Measurements from ENCODE around the gene MS4A2.
"Not testable (repeated sequence)": the region's sequence is repeated elsewhere in the genome, so short reads cannot be mapped to it uniquely, and the experiment has no call there.

Gene MS4A2

DNA sequence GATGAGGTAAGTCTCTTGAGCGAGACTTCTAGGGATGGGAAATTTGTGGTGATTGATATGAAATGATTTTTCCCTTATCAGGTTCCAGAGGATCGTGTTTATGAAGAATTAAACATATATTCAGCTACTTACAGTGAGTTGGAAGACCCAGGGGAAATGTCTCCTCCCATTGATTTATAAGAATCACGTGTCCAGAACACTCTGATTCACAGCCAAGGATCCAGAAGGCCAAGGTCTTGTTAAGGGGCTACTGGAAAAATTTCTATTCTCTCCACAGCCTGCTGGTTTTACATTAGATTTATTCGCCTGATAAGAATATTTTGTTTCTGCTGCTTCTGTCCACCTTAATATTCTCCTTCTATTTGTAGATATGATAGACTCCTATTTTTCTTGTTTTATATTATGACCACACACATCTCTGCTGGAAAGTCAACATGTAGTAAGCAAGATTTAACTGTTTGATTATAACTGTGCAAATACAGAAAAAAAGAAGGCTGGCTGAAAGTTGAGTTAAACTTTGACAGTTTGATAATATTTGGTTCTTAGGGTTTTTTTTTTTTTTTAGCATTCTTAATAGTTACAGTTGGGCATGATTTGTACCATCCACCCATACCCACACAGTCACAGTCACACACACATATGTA, 7.1 kb downstream of the MS4A2 start:
- no peak overlapping the region for H2AFZ ChIP-seq (ENCODE audit: low read depth, low read length, severe bottlenecking)
- H3K36me3 ChIP-seq (ENCODE audit: low read length) = no peaks in the 10 kb centered on the region
- H3K27ac ChIP-seq (ENCODE audit: low read depth, low read length) = no peak overlapping the region
- H3K4me2 ChIP-seq (ENCODE audit: low read depth, low read length, poor library complexity, severe bottlenecking) = no peak overlapping the region
- H3K27me3 ChIP-seq (ENCODE audit: low read length) = no peaks in the 10 kb centered on the region
- no peak overlapping the region for H3K4me3 ChIP-seq (ENCODE audit: insufficient read depth, low read length, poor library complexity, severe bottlenecking)
- no peak for TF ChIP-seq EZH2phosphoT487 (conservative IDR thresholded peaks at IDR 0.05; ENCODE audit: low read length)
- no peaks in the 10 kb centered on the region for H4K20me1 ChIP-seq (ENCODE audit: low read depth, low read length)
- H3K9ac ChIP-seq (ENCODE audit: low read length) = no peak overlapping the region
- H3K9me2 ChIP-seq (replicated peaks; ENCODE audit: insufficient read depth, low read length) = no peaks in the 10 kb centered on the region
- H3F3A ChIP-seq (ENCODE audit: insufficient read depth) = no peaks in the 10 kb centered on the region
- H3K79me2 ChIP-seq (ENCODE audit: insufficient read depth, low read length) = no peaks in the 10 kb centered on the region
- H3K9me3 ChIP-seq (ENCODE audit: insufficient read depth, low read length) = no peaks in the 10 kb centered on the region

DNA sequence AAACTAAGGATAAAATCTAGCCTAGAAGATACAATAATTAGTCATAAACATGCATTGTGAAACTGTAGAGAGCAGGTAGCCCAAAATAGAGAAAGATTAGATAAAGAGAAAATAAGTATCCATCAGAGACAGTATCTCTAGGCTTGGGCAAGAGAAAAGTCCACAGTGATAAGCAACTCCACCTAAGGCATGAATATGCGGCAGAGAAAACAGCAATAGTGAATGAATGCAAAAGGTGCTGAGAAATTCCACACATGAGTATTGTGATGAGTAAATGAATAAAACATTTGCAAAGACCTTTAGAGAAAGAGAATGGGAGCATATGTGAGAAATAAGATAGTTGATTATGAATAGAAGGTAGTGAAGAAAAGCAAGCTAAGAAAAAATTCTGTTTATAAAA, 8.7 kb downstream of the MS4A2 start:
- Histone ChIP-seq H3K4me2 (ENCODE audit: low read depth, low read length, poor library complexity, severe bottlenecking) (no peak overlapping the region), H3K9me2 (replicated peaks; ENCODE audit: insufficient read depth, low read length) (no peaks in the 10 kb centered on the region), H3K36me3 (ENCODE audit: low read length) (no peaks in the 10 kb centered on the region), H3K4me3 (ENCODE audit: insufficient read depth, low read length, poor library complexity, severe bottlenecking) (no peak overlapping the region), H3K27ac (ENCODE audit: low read depth, low read length) (no peak overlapping the region), H3K9ac (ENCODE audit: low read length) (no peak overlapping the region), H2AFZ (ENCODE audit: low read depth, low read length, severe bottlenecking) (no peak overlapping the region), H4K20me1 (ENCODE audit: low read depth, low read length) (no peaks in the 10 kb centered on the region), H3K27me3 (ENCODE audit: low read length) (no peaks in the 10 kb centered on the region), H3K79me2 (ENCODE audit: insufficient read depth, low read length) (no peaks in the 10 kb centered on the region), H3F3A (ENCODE audit: insufficient read depth) (no peaks in the 10 kb centered on the region), H3K9me3 (ENCODE audit: insufficient read depth, low read length) (no peaks in the 10 kb centered on the region)
- no peak for TF ChIP-seq EZH2phosphoT487 (conservative IDR thresholded peaks at IDR 0.05; ENCODE audit: low read length)
- TF ChIP-seq, protein P1, sequence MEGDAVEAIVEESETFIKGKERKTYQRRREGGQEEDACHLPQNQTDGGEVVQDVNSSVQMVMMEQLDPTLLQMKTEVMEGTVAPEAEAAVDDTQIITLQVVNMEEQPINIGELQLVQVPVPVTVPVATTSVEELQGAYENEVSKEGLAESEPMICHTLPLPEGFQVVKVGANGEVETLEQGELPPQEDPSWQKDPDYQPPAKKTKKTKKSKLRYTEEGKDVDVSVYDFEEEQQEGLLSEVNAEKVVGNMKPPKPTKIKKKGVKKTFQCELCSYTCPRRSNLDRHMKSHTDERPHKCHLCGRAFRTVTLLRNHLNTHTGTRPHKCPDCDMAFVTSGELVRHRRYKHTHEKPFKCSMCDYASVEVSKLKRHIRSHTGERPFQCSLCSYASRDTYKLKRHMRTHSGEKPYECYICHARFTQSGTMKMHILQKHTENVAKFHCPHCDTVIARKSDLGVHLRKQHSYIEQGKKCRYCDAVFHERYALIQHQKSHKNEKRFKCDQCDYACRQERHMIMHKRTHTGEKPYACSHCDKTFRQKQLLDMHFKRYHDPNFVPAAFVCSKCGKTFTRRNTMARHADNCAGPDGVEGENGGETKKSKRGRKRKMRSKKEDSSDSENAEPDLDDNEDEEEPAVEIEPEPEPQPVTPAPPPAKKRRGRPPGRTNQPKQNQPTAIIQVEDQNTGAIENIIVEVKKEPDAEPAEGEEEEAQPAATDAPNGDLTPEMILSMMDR (IDR thresholded peaks at IDR 0.05; ENCODE audit: insufficient read depth, low read length, poor library complexity, severe bottlenecking) = no peak

GRCh38 chr11:60098508-60098907, 10.0 kb downstream of the MS4A2 start:
- Histone ChIP-seq H3F3A (ENCODE audit: insufficient read depth) (no peaks in the 10 kb centered on the region), H2AFZ (ENCODE audit: low read depth, low read length, severe bottlenecking) (no peak overlapping the region), H4K20me1 (ENCODE audit: low read depth, low read length) (no peaks in the 10 kb centered on the region), H3K9ac (ENCODE audit: low read length) (no peak overlapping the region), H3K79me2 (ENCODE audit: insufficient read depth, low read length) (no peaks in the 10 kb centered on the region), H3K9me2 (replicated peaks; ENCODE audit: insufficient read depth, low read length) (no peaks in the 10 kb centered on the region), H3K27ac (ENCODE audit: low read depth, low read length) (no peak overlapping the region), H3K9me3 (ENCODE audit: insufficient read depth, low read length) (no peaks in the 10 kb centered on the region), H3K36me3 (ENCODE audit: low read length) (no peaks in the 10 kb centered on the region), H3K27me3 (ENCODE audit: low read length) (no peaks in the 10 kb centered on the region), H3K4me3 (ENCODE audit: insufficient read depth, low read length, poor library complexity, severe bottlenecking) (no peak overlapping the region), H3K4me2 (ENCODE audit: low read depth, low read length, poor library complexity, severe bottlenecking) (no peak overlapping the region)
- TF ChIP-seq EZH2phosphoT487 (conservative IDR thresholded peaks at IDR 0.05; ENCODE audit: low read length) = no peak
- TF ChIP-seq, protein P1 (IDR thresholded peaks at IDR 0.05; ENCODE audit: insufficient read depth, low read length, poor library complexity, severe bottlenecking) = no peak

DNA sequence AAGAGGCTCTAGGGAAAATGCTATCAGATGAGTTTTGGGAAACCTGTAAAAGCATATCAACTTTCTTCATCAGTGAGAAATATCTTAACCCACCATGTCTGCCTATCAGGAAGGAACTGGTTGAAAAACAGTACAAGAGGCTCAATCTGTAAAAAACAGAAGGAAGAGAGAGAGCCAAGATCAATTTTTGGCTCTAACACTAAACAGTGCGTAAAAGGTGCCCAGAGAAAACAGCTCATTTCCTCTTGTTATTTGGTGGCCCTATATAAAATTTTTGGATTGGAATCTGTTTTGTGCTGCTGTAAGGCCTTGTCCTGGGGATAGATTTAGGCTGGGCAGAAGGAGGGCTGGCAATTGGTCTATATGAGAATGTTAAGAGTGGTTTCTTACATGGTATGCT, 12.1 kb downstream of the MS4A2 start:
- no peak overlapping the region for H2AFZ ChIP-seq (ENCODE audit: low read depth, low read length, severe bottlenecking)
- H3F3A ChIP-seq (ENCODE audit: insufficient read depth) = no peaks in the 10 kb centered on the region
- no peaks in the 10 kb centered on the region for H3K36me3 ChIP-seq (ENCODE audit: low read length)
- TF ChIP-seq, protein P1 (IDR thresholded peaks at IDR 0.05; ENCODE audit: insufficient read depth, low read length, poor library complexity, severe bottlenecking) = no peak
- no peak for TF ChIP-seq EZH2phosphoT487 (conservative IDR thresholded peaks at IDR 0.05; ENCODE audit: low read length)
- no peaks in the 10 kb centered on the region for H3K9me2 ChIP-seq (replicated peaks; ENCODE audit: insufficient read depth, low read length)
- H3K27ac ChIP-seq (ENCODE audit: low read depth, low read length) = no peak overlapping the region
- no peak overlapping the region for H3K9ac ChIP-seq (ENCODE audit: low read length)
- H3K9me3 ChIP-seq (ENCODE audit: insufficient read depth, low read length) = no peaks in the 10 kb centered on the region
- no peak overlapping the region for H3K4me3 ChIP-seq (ENCODE audit: insufficient read depth, low read length, poor library complexity, severe bottlenecking)
- H3K79me2 ChIP-seq (ENCODE audit: insufficient read depth, low read length) = no peaks in the 10 kb centered on the region
- no peak overlapping the region for H3K4me2 ChIP-seq (ENCODE audit: low read depth, low read length, poor library complexity, severe bottlenecking)
- no peaks in the 10 kb centered on the region for H3K27me3 ChIP-seq (ENCODE audit: low read length)
- H4K20me1 ChIP-seq (ENCODE audit: low read depth, low read length) = no peaks in the 10 kb centered on the region

DNA sequence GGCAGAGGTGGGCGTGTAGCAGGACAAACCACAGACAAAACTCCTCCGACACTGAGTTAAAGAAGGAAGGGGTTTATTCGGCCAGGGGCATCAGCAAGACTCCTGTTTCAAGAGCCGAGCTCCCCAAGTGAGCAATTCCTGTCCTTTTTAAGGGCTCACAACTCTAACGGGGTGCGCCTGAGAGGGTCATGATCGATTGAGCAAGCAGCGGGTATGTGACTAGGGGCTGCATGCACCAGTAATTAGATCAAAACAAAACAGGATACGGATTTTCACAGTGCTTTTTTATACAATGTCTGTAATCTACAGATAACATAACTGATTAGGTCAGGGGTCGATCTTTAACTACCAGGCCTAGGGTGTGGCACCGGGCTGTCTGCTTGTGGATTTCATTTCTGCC, 12.9 kb downstream of the MS4A2 start:
- not testable (repeated sequence) for H3K9ac ChIP-seq (ENCODE audit: low read length); H3K9me3 ChIP-seq (ENCODE audit: insufficient read depth, low read length); H3K4me2 ChIP-seq (ENCODE audit: low read depth, low read length, poor library complexity, severe bottlenecking); H3K27me3 ChIP-seq (ENCODE audit: low read length); H2AFZ ChIP-seq (ENCODE audit: low read depth, low read length, severe bottlenecking); H4K20me1 ChIP-seq (ENCODE audit: low read depth, low read length); H3K36me3 ChIP-seq (ENCODE audit: low read length); H3K9me2 ChIP-seq (replicated peaks; ENCODE audit: insufficient read depth, low read length); H3K79me2 ChIP-seq (ENCODE audit: insufficient read depth, low read length); H3K27ac ChIP-seq (ENCODE audit: low read depth, low read length); H3F3A ChIP-seq (ENCODE audit: insufficient read depth); H3K4me3 ChIP-seq (ENCODE audit: insufficient read depth, low read length, poor library complexity, severe bottlenecking)
